GM12872 (cell line): Measurements from ENCODE around the gene SLFN12.

ENCODE experiments used
- CTCF ChIP-seq: IDR thresholded peaks from 3 replicates; pipeline ENCODE4 v1.5.1; 2011; ENCODE audit warnings: low read depth, mild to moderate bottlenecking, low read length, moderate library complexity; ENCODE audit not compliant: insufficient read depth

The SLFN12 gene

GRCh38 chr17:35429702-35430101, 2.6 kb downstream of the SLFN12 start:
- no peak for TF ChIP-seq CTCF

- TF ChIP-seq CTCF = no peak
These were observed 4.1 kb downstream of the SLFN12 start for GRCh38 chr17:35428229-35428628.

- no peak for TF ChIP-seq CTCF
These were observed 8.5 kb downstream of the SLFN12 start for GRCh38 chr17:35423761-35424160.

GRCh38 chr17:35416659-35417058, 15.6 kb downstream of the SLFN12 start:
- TF ChIP-seq CTCF = no peak

- no peak for TF ChIP-seq CTCF
These were observed 18.1 kb downstream of the SLFN12 start for GRCh38 chr17:35414247-35414646.

GRCh38 chr17:35407531-35407930, 24.8 kb downstream of the SLFN12 start:
- TF ChIP-seq CTCF = no peak

GRCh38 chr17:35406568-35406967, 25.7 kb downstream of the SLFN12 start:
- TF ChIP-seq CTCF = no peak

GRCh38 chr17:35404360-35404759, 27.9 kb downstream of the SLFN12 start:
- TF ChIP-seq CTCF = no peak
